GM12801 (cell line): Measurements from ENCODE around the gene KLK4.

Source experiments
- TF ChIP-seq, protein P1 (sequence below): IDR thresholded peaks from one replicate; pipeline ENCODE4 v1.5.1; 2011; ENCODE audit warnings: control low read depth; ENCODE audit not compliant: insufficient read length; ENCODE audit errors: extremely low read depth

The KLK4 gene, protein sequence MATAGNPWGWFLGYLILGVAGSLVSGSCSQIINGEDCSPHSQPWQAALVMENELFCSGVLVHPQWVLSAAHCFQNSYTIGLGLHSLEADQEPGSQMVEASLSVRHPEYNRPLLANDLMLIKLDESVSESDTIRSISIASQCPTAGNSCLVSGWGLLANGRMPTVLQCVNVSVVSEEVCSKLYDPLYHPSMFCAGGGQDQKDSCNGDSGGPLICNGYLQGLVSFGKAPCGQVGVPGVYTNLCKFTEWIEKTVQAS

DNA sequence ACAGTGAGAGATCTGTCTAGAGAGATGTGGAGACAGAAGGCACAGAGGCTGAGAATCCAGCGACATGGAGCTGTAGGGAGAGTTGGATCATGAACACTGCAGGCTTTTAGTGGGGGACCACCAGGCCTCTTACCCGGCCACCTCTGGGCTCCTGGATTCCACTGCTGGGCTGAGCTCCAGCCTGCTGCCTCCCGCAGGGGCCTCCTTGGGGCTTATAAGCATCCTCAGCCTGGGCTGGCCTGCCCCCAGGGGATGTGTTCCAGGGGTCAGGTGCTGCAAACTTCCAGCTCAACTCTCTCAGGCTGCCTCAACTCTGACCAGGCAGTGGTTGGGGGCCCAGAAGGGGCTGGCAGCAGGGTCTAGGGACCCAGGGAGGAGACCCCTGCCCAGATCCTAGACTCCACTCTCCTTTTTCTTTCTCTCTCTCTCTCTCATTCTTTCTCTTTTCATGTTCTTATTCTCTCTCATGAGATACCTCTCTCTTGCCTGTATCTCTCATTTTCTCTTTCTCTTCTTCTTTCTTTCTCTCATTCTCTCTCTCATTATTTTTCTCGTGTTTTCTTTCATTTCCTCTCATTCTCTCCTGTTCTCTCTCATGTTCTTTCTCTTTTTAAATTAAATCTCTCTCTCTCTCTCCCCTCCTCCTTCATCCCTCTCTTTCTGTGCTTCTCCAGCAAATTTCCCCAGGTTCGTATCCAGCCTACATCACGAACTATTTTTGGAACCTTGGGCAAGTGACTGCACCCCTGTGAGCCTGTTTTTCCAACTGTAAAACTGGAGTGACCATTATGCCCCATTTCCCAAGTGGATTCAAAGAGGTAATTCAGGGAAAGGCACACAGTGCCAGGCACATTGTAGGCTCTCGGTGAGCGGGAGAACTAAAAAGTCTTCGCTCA is at the start of gene KLK4:
KLK4 (minus strand) TSS at position 190 of the 896 bp plus-strand sequence. CDS start 657 bp downstream, outside the sequence.
- TF ChIP-seq, protein P1, sequence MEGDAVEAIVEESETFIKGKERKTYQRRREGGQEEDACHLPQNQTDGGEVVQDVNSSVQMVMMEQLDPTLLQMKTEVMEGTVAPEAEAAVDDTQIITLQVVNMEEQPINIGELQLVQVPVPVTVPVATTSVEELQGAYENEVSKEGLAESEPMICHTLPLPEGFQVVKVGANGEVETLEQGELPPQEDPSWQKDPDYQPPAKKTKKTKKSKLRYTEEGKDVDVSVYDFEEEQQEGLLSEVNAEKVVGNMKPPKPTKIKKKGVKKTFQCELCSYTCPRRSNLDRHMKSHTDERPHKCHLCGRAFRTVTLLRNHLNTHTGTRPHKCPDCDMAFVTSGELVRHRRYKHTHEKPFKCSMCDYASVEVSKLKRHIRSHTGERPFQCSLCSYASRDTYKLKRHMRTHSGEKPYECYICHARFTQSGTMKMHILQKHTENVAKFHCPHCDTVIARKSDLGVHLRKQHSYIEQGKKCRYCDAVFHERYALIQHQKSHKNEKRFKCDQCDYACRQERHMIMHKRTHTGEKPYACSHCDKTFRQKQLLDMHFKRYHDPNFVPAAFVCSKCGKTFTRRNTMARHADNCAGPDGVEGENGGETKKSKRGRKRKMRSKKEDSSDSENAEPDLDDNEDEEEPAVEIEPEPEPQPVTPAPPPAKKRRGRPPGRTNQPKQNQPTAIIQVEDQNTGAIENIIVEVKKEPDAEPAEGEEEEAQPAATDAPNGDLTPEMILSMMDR = no peak

DNA sequence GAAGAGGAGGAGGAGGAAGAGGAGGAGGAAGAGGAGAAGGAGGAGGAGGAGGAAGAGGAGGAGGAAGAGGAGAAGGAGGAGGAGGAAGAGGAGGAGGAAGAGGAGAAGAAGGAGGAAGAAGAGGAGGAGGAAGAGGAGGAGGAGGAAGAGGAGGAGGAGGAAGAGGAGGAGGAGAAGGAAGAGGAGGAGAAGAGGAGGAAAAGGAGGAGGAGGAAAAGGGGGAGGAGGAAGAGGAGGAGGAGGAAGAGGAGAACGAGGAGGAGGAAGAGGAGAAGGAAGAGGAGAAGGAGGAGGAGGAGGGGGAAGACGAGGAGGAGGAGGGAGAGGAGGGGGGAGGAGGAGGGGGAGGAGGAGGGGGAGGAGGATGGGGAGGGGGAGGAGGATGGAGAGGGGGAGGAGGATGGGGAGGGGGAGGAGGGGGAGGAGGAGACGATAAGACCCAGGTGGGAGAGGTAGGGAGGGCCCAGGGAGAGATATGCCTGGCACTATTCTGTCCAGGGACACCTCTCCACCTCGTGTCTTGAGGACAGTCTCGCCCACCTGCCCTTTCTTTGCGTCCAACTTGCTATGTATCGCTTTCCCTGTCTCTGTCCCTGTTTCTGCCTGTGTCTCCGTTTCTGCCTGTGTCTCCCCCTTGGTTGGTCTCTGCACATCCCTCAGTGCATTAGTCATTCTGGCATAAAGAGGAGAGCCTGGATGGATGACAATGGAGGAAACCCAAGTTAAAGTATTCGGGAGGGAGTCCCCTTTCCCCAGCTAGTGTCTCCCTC is 48.7 kb upstream of the KLK4 start:
- TF ChIP-seq, protein P1 = no peak

DNA sequence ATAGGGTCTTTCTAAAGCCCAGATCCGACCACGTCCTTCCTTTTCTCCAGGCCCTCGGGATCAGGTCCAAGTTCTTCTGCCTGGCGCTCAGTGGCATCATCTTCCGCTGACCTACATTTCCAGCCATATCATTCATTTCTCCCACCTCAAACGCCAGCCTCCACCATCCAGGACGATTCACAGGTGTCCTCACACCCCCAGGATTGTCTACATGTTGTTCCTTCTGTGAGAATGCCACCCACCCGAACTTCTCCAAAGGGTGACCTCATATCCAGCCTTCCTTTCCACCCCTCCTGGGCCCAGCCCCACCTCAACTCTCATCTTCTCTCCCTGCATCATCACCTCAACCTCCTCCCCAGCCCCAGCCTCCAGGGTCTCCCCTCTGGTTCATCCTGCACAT is 46.4 kb upstream of the KLK4 start:
- TF ChIP-seq, protein P1 = no peak

DNA sequence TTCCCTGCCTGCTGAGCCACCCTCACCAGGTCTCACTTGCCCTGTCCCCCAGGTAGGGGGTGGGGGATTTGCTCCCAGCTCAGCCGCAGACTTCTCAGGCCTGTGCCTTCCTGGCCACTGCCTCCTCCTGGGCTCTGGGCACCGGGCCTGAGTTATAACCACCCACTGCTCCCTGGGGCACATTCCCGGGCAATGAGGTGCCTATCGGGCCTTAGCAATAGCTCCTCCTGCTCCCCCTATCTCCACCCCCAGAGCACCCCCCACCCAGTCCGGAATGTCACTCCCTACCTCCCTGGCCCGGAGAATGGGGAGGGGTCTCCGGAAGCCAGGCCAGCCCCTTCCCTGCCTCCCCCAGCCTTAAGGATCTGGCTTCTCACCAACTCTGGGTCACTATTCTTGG is 41.7 kb upstream of the KLK4 start, which contains the start of gene KLK5:
KLK5 (minus strand) TSS at position 129 of the 400 bp plus-strand sequence. CDS start 381 bp downstream, outside the sequence.
- TF ChIP-seq, protein P1 = no peak

DNA sequence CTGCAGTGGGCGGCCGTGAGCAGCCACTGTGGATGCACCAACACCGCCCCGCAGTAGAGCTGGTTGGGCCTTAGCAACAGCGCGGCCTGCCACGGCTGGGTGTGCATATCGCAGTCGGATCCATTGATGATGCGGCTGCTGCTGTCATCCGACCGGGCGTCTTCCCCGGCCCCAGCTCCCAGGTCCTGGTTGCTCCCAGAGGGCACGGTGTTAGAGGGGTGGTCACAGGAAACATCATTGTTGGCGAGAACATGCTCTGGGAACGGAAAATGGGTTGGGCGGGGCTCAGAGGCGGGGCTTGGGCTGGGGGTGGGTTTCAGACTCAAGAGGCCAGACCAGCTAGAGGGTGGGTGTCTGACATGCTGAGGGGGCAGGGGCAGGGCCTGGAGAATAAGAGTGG is 38.7 kb upstream of the KLK4 start:
- TF ChIP-seq, protein P1 = no peak

DNA sequence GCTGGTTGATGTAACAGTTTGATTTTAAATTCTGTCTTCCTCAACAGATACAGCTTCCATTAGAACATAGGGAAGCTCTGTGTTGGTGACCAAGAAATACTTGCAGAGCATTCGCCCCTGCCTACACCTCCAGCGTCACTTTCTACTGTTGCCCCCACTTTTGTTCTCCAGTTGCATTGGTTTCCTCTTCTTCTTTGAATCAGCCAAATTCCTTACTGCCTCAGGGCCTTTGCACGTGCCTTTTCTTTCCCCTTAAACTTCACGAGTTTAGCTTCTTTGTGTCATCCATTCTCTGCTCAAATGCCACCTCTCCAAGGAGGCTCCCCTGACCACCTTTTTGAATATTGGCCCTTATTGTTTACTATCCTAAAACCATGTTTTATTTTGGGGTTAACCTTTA is 35.9 kb upstream of the KLK4 start:
- TF ChIP-seq, protein P1 = no peak

DNA sequence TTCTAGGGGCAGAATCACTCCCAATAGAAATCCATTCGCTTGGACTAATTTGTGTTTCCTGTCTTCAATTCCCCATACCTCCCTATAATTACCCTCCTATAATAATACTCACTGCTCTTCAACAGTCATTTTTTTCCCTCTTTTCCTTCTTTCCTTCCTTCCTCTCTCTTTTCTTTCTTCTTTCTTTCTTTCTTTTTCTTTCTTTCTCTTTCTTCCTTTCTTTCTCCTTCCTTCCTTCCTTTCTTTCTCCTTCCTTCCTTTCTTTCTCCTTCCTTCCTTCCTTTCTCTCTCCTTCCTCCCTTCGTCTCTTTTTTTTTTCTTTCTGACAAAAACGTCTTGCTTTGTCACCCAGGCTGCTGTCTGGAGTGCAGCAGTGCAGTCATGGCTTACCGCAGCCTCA is 33.6 kb upstream of the KLK4 start:
- TF ChIP-seq, protein P1 = no peak
